Colonic mucosa (tissue), 4 donors: ENCODE measurements around the gene VPS13C. TPM values are rescaled to one million over a fixed set of nuclear protein-coding genes. Genes with fewer than 3 reads are reported as not detected.

Experiments used
- DNase-seq: peaks from one replicate; pipeline ENCODE4 v3.0.0-alpha.2; 2020
- H3K27ac ChIP-seq: fragments of 200-600 bp; one replicate; pipeline ENCODE4 v1.8.0; 2021
- H3K27me3 ChIP-seq: fragments of 200-600 bp; one replicate; pipeline ENCODE4 v1.8.0; 2021
- H3K36me3 ChIP-seq: fragments of 200-600 bp; one replicate; pipeline ENCODE4 v1.8.0; 2021
- H3K4me1 ChIP-seq: fragments of 200-600 bp; one replicate; pipeline ENCODE4 v1.8.0; 2021; ENCODE audit warnings: mild to moderate bottlenecking
- H3K4me3 ChIP-seq: fragments of 200-600 bp; one replicate; pipeline ENCODE4 v1.8.0; 2021
- H3K9ac ChIP-seq, 2 donors: one replicate each; pipeline ENCODE4 v1.7.0; 2013; ENCODE audit warnings: control low read depth in 2 of 2, low read depth in 2 of 2, low read length in 2 of 2
- H3K9me3 ChIP-seq: fragments of 200-600 bp; one replicate; pipeline ENCODE4 v1.8.0; 2021
- intact Hi-C: fragments of 100-400 bp; cut with DNase I; formaldehyde crosslinking; loops from one replicate; pipeline ENCODE4 v1.14.1; 2022
- total RNA-seq, 2 donors: library from RNA; stranded (reverse); fragmentation: NEBNext Ultra II Directional in 1 of 2; extraction: Animal tissue kit (Norgen Biotek cat#: 25700) in 1 of 2; gene quantifications; one replicate each; pipeline ENCODE4 v1.2.1, GENCODE V29; 2021
- TF ChIP-seq, protein P1 (sequence below): fragments of 200-600 bp; IDR thresholded peaks from one replicate; pipeline ENCODE4 v1.8.0; 2022; ENCODE audit warnings: antibody characterized with exemption, mild to moderate bottlenecking
- donor health status: healthy.
- donor health status: DM: no; HTN: no; CAD: no.
- donor health status: DM: no; HTN: no; CAD: no.

VPS13C gene
- total RNA-seq, 2 donors from 2014 or later: 33.9 to 56.5 TPM

DNA sequence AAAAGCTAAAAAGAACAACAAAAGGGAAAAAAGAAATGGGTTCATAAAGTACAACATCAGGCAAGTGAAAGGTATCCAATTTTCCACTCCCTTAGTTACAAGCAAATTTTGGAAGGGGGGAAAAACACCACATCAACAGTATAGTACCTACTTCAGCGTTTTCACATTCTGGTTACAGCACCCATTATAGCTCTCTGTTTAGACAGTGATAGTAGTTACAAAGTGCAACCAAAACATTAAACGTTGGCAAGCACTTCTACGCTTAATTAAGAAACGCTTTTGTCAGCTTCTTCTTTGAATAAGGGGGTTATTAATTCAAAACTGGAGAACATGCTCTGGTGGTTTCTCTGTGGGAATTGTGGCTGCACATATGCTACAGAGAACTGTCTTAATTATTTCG is 180.2 kb downstream of the VPS13C start:
- intact Hi-C loops: no loop called here
- Histone ChIP-seq H3K27ac (no peak overlapping the region), H3K9me3 (no peaks in the 10 kb centered on the region), H3K9ac (no peak overlapping the region), H3K4me3 (no peak overlapping the region), H3K4me1 (no peaks in the 10 kb centered on the region), H3K27me3 (no peaks in the 10 kb centered on the region), H3K36me3 (no peaks in the 10 kb centered on the region)
- TF ChIP-seq, protein P1, sequence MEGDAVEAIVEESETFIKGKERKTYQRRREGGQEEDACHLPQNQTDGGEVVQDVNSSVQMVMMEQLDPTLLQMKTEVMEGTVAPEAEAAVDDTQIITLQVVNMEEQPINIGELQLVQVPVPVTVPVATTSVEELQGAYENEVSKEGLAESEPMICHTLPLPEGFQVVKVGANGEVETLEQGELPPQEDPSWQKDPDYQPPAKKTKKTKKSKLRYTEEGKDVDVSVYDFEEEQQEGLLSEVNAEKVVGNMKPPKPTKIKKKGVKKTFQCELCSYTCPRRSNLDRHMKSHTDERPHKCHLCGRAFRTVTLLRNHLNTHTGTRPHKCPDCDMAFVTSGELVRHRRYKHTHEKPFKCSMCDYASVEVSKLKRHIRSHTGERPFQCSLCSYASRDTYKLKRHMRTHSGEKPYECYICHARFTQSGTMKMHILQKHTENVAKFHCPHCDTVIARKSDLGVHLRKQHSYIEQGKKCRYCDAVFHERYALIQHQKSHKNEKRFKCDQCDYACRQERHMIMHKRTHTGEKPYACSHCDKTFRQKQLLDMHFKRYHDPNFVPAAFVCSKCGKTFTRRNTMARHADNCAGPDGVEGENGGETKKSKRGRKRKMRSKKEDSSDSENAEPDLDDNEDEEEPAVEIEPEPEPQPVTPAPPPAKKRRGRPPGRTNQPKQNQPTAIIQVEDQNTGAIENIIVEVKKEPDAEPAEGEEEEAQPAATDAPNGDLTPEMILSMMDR: no peak
- DNase-seq: no peak

DNA sequence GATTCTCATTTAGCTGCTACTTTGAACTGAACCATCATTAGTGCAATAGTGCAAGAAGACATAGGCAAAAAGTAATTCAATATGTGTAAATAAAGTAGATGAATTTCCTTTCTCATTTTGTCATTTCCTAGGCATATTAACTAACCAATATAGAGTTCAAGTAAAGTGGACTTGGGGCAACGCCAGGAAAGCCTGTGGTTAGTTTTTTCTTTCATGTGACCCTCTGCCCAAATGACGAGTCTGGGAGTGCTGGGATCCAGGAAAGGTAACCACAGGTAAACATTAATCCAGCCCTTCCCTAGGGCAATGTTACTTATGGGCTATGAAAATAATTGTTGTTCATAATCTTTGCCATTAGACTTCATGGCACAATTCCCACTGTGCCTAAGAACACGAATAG is 181.0 kb downstream of the VPS13C start:
- H3K9ac ChIP-seq: no peak overlapping the region
- H3K27ac ChIP-seq: no peak overlapping the region
- no peaks in the 10 kb centered on the region for H3K9me3 ChIP-seq
- no peak overlapping the region for H3K4me3 ChIP-seq
- intact Hi-C loops: loop anchor here (10.0 kb wide), 1 partner anchor 196 kb away; no protein-coding TSS in a partner anchor
- no peaks in the 10 kb centered on the region for H3K27me3 ChIP-seq
- TF ChIP-seq, protein P1: no peak
- H3K4me1 ChIP-seq: no peaks in the 10 kb centered on the region
- H3K36me3 ChIP-seq: no peaks in the 10 kb centered on the region
- DNase-seq: no peak

GRCh38 chr15:61871926-61872522 is 188.2 kb downstream of the VPS13C start:
- Histone ChIP-seq H3K27me3 (no peaks in the 10 kb centered on the region), H3K4me3 (no peak overlapping the region), H3K36me3 (no peaks in the 10 kb centered on the region)

GRCh38 chr15:61869656-61870055 is 190.6 kb downstream of the VPS13C start:
- H3K36me3 ChIP-seq: no peaks in the 10 kb centered on the region
- intact Hi-C loops: loop anchor here (5.0 to 10.0 kb wide), 2 partner anchors 205 to 438 kb away; no protein-coding TSS in a partner anchor

More at GRCh38 chr15:61871926-61872522, 188.2 kb downstream of the VPS13C start:
- Histone ChIP-seq H3K9me3 (no peaks in the 10 kb centered on the region), H3K27ac (no peak overlapping the region), H3K4me1 (no peaks in the 10 kb centered on the region), H3K9ac (no peak overlapping the region)
- intact Hi-C loops: loop anchor here (5.0 to 10.0 kb wide), 2 partner anchors 203 to 435 kb away; no protein-coding TSS in a partner anchor
- TF ChIP-seq, protein P1: peak; percentile 52
- no peak for DNase-seq

DNA sequence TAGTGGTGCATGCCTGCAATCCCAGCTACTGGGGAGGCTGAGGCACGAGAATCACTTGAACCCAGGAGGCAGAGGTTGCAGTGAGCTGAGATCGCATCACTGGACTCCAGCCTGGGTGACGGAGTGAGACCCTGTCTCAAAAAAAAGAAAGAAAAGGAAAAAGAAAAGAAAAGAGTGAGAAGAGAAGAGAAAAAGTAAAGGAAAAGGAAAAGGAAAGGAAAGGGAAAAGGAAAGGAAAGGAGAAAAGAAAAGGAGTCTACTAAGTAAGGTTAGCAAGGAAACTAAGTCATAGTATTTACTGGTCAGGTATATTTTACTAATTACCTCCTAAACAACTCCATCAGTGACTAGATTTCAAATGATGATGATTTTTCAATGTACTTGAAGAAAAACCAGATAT is 198.3 kb downstream of the VPS13C start:
- H3K36me3 ChIP-seq: no peaks in the 10 kb centered on the region
- no peaks in the 10 kb centered on the region for H3K9me3 ChIP-seq
- DNase-seq: no peak
- no peaks in the 10 kb centered on the region for H3K27me3 ChIP-seq
- H3K4me1 ChIP-seq: no peaks in the 10 kb centered on the region
- no peak overlapping the region for H3K9ac ChIP-seq
- H3K27ac ChIP-seq: no peak overlapping the region
- intact Hi-C loops: no loop called here
- TF ChIP-seq, protein P1: no peak
- no peak overlapping the region for H3K4me3 ChIP-seq

More at GRCh38 chr15:61869656-61870055, 190.6 kb downstream of the VPS13C start:
- Histone ChIP-seq H3K9ac (no peak overlapping the region), H3K9me3 (no peaks in the 10 kb centered on the region), H3K4me3 (no peak overlapping the region), H3K27me3 (no peaks in the 10 kb centered on the region), H3K4me1 (no peaks in the 10 kb centered on the region), H3K27ac (no peak overlapping the region)
- no peak for DNase-seq
- TF ChIP-seq, protein P1: no peak
